Keratinocyte (primary cell): ENCODE data around the gene DNAI7. TPM values are rescaled to one million over a fixed set of nuclear protein-coding genes. Genes with fewer than 3 reads are reported as not detected.

ENCODE experiments used
- DNase-seq: peaks from one replicate; pipeline ENCODE4 v3.0.0-alpha.2; 2011; ENCODE audit warnings: low read depth, missing footprints, low spot score
- FAIRE-seq: peaks from 2 replicates; lab custom pipeline; 2011; peaks lifted over from hg19 to GRCh38; lab: Jason Lieb, UNC
- H2AFZ ChIP-seq: 2 replicates; pipeline ENCODE4 v1.6.0; 2012; ENCODE audit warnings: low read length, control low read depth, inconsistent platforms; ENCODE audit not compliant: control insufficient read depth
- H3K27ac ChIP-seq: 2 replicates; pipeline ENCODE4 v1.5.1; 2011; ENCODE audit warnings: low read length; ENCODE audit not compliant: control insufficient read depth, insufficient read depth
- H3K27me3 ChIP-seq: 3 replicates; pipeline ENCODE4 v1.6.0; 2011; ENCODE audit warnings: low read length; ENCODE audit not compliant: control insufficient read depth, insufficient read depth; ENCODE audit errors: extremely low read depth
- H3K36me3 ChIP-seq, 2 experiments: 2 replicates in 1 of 2; 3 replicates in 1 of 2; pipeline ENCODE4 v1.5.1; 2011; ENCODE audit warnings: low read length in 2 of 2, mild to moderate bottlenecking in 1 of 2; ENCODE audit not compliant: control insufficient read depth in 2 of 2, insufficient read depth in 2 of 2; ENCODE audit errors: extremely low read depth in 1 of 2
- H3K4me1 ChIP-seq: 3 replicates; pipeline ENCODE4 v1.5.1; 2011; ENCODE audit warnings: low read length; ENCODE audit not compliant: control insufficient read depth, insufficient read depth; ENCODE audit errors: extremely low read depth
- H3K4me2 ChIP-seq: 3 replicates; pipeline ENCODE4 v1.6.0; 2011; ENCODE audit warnings: low read depth, low read length; ENCODE audit not compliant: control insufficient read depth, insufficient read depth; ENCODE audit errors: extremely low read depth
- H3K4me3 ChIP-seq, 3 experiments: fragments of 200-600 bp in 1 of 3; sonication (generic) in 1 of 3; 2 replicates in 2 of 3; 3 replicates in 1 of 3; pipeline ENCODE4 v1.5.1; 2011 to 2016; ENCODE audit warnings: low read length in 3 of 3, mild to moderate bottlenecking in 3 of 3, control low read depth in 2 of 3, inconsistent platforms in 1 of 3, low read depth in 1 of 3, mixed read lengths in 1 of 3, mixed run types in 1 of 3, moderate library complexity in 1 of 3; ENCODE audit not compliant: control insufficient read depth in 2 of 3, insufficient read depth in 2 of 3; ENCODE audit errors: extremely low read depth in 1 of 3
- H3K79me2 ChIP-seq: 2 replicates; pipeline ENCODE4 v1.6.0; 2012; ENCODE audit warnings: low read length; ENCODE audit not compliant: control insufficient read depth, insufficient read depth
- H3K9ac ChIP-seq: 3 replicates; pipeline ENCODE4 v1.6.0; 2011; ENCODE audit warnings: low read length; ENCODE audit not compliant: control insufficient read depth, insufficient read depth; ENCODE audit errors: extremely low read depth
- H3K9me1 ChIP-seq: 3 replicates; pipeline ENCODE4 v1.6.0; 2011; ENCODE audit warnings: low read length; ENCODE audit not compliant: control insufficient read depth, insufficient read depth; ENCODE audit errors: extremely low read depth
- H3K9me3 ChIP-seq: 2 replicates; pipeline ENCODE4 v1.5.1; 2012; ENCODE audit warnings: low read depth, low read length; ENCODE audit not compliant: control insufficient read depth
- H4K20me1 ChIP-seq: 3 replicates; pipeline ENCODE4 v1.6.0; 2011; ENCODE audit warnings: low read length; ENCODE audit not compliant: control insufficient read depth, insufficient read depth; ENCODE audit errors: extremely low read depth
- EZH2 ChIP-seq: IDR thresholded peaks from one replicate; pipeline ENCODE4 v1.6.1; 2012; ENCODE audit warnings: inconsistent platforms, mild to moderate bottlenecking, low read length, moderate library complexity
- dilution Hi-C: fragments of 300-500 bp; cut with MboI; formaldehyde crosslinking; loops from one replicate; pipeline ENCODE4 v1.7.0; 2020; ENCODE audit warnings: low sequenced_read_pairs; ENCODE audit not compliant: extremely low pct_ligation_motif_present
- polyA plus RNA-seq, 5 experiments: library from polyadenylated mRNA; depleted of rRNA in 3 of 5; stranded (reverse) in 3 of 5; stranded (forward) in 1 of 5; unstranded in 1 of 5; fragments of >200 nt; gene quantifications; 1 replicate in 1 of 5; 2 replicates in 3 of 5; 3 replicates in 1 of 5; pipeline versions ENCODE4 v1.2.1 to v1.2.3, GENCODE V29; 2011 to 2012; ENCODE audit warnings: missing spikeins in 2 of 5, low read depth in 1 of 5, low replicate concordance in 1 of 5
- TF ChIP-seq, protein P1 (sequence below), 3 experiments: IDR thresholded peaks in 1 of 3; conservative IDR thresholded peaks in 1 of 3; optimal IDR thresholded peaks in 1 of 3; 2 replicates in 2 of 3; 3 replicates in 1 of 3; pipeline versions ENCODE3 to v1.5.1; 2011; ENCODE audit warnings: low read length in 3 of 3, mild to moderate bottlenecking in 3 of 3, moderate library complexity in 2 of 3, control low read depth in 1 of 3, inconsistent platforms in 1 of 3; ENCODE audit not compliant: insufficient read depth in 2 of 3; ENCODE audit errors: extremely low read depth in 1 of 3

Gene DNAI7
- polyA plus RNA-seq, 1 donor (not counting 4 experiments of a cell fraction or from before 2014, with no cell fraction given): 0.10 TPM

DNA sequence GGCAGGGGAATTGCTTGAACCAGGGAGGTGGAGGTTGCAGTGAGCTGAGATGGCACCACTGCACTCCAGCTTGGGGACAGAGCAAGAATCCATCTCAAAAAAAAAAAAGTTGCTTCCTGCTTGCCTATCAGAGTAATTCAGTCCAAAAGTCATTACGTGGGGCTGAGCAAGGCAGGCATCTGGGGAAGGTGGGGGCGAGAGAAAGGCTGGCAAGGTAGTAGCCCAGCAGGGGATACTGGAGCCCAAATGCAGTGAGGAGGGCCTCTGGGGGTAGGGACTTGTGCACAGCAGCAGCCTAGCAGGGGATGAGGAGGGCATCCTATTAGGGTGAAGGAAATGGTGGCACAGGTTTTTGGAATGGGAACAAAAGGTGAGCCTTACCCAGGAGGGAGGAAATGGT, 7.2 kb upstream of the DNAI7 start:
- Histone ChIP-seq H3K9me1 (no peaks in the 10 kb centered on the region), H3K9me3 (no peaks in the 10 kb centered on the region), H2AFZ (no peak overlapping the region), H3K9ac (no peak overlapping the region), H3K4me1 (peaks cover 6% of the 10 kb centered on the region), H3K79me2 (no peaks in the 10 kb centered on the region), H3K4me2 (no peak overlapping the region), H3K36me3 (peaks cover 0 to 2% of the 10 kb centered on the region in 2 experiments), H3K27ac (no peak overlapping the region), H3K4me3 (no peak overlapping the region), H3K27me3 (no peaks in the 10 kb centered on the region), H4K20me1 (no peaks in the 10 kb centered on the region)
- TF ChIP-seq, protein P1, sequence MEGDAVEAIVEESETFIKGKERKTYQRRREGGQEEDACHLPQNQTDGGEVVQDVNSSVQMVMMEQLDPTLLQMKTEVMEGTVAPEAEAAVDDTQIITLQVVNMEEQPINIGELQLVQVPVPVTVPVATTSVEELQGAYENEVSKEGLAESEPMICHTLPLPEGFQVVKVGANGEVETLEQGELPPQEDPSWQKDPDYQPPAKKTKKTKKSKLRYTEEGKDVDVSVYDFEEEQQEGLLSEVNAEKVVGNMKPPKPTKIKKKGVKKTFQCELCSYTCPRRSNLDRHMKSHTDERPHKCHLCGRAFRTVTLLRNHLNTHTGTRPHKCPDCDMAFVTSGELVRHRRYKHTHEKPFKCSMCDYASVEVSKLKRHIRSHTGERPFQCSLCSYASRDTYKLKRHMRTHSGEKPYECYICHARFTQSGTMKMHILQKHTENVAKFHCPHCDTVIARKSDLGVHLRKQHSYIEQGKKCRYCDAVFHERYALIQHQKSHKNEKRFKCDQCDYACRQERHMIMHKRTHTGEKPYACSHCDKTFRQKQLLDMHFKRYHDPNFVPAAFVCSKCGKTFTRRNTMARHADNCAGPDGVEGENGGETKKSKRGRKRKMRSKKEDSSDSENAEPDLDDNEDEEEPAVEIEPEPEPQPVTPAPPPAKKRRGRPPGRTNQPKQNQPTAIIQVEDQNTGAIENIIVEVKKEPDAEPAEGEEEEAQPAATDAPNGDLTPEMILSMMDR (optimal IDR thresholded peaks at IDR 0.05 in 1 of 3, IDR thresholded peaks at IDR 0.05 in 1 of 3, conservative IDR thresholded peaks at IDR 0.05 in 1 of 3; ENCODE audit: extremely low read depth in 1 of 3, insufficient read depth in 2 of 3, low read length in 3 of 3): no peak
- TF ChIP-seq EZH2: no peak
- no peak for FAIRE-seq
- dilution Hi-C loops: no loop called here
- no peak for DNase-seq

DNA sequence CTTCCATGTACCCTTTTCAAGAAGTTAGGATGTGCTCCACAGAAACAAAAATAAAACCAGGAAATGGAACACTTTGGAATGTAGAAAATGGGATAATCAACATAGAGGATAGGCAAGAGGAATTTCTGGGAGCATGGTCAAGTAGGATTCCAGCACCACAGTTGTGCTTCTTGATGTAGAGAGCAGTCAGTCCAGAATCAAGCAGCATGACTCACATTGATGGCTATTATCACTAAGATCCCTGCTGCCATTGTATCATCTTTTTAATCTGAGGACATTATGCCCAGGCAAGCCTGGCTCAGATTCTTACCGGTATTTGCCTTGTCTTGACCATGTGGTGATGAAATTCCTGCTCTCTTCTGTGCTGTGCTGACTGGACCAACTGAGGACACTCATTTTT, 5.7 kb upstream of the DNAI7 start:
- Histone ChIP-seq H3K4me2 (peak overlapping the region; percentile 12), H3K9me3 (no peaks in the 10 kb centered on the region), H4K20me1 (no peaks in the 10 kb centered on the region), H2AFZ (no peak overlapping the region), H3K27me3 (no peaks in the 10 kb centered on the region), H3K9me1 (no peaks in the 10 kb centered on the region), H3K36me3 (no peaks in the 10 kb centered on the region), H3K79me2 (no peaks in the 10 kb centered on the region), H3K27ac (no peak overlapping the region), H3K4me1 (peaks cover 13% of the 10 kb centered on the region), H3K4me3 (no peak overlapping the region), H3K9ac (no peak overlapping the region)
- FAIRE-seq (peak; percentile 72), DNase-seq (no peak)
- dilution Hi-C loops: no loop called here
- TF ChIP-seq, protein P1 (optimal IDR thresholded peaks at IDR 0.05 in 1 of 3, IDR thresholded peaks at IDR 0.05 in 1 of 3, conservative IDR thresholded peaks at IDR 0.05 in 1 of 3; ENCODE audit: extremely low read depth in 1 of 3, insufficient read depth in 2 of 3, low read length in 3 of 3): no peak
- TF ChIP-seq EZH2: no peak
